GM12878 (cell line): Measurements from ENCODE around the gene KCNC1. TPM values are rescaled to one million over a fixed set of nuclear protein-coding genes. Genes with fewer than 3 reads are reported as not detected.

Experiments used
- ATAC-seq: fragments of 200-7000 bp; cut with Tn5 transposase; 3 replicates; pipeline ENCODE4 v1.9.1; 2020; ENCODE audit warnings: mild to moderate bottlenecking, moderate library complexity
- BruUV-seq: library from RNA; stranded (reverse); fragments of 400-500 nt; replicated peaks from 2 replicates; lab custom pipeline; 2021; lab: Mats Ljungman, UMichigan
- CTCF ChIA-PET: fragments of 300-600 bp; sonication (Branson Sonifier 250); formaldehyde crosslinking; extraction: SDS; loops from one replicate; lab custom pipeline; 2021; ENCODE audit warnings: inconsistent platforms; lab: Yijun Ruan, JAX
- POLR2A ChIA-PET: fragments of 350-600 bp; formaldehyde crosslinking; extraction: SDS; loops from one replicate; lab custom pipeline; 2021; ENCODE audit warnings: inconsistent platforms; lab: Charles Lee
- RAD21 ChIA-PET: fragments of 300-600 bp; sonication (Branson Sonifier 250); formaldehyde crosslinking; loops from one replicate; lab custom pipeline; 2023; ENCODE audit warnings: antibody characterized with exemption; ENCODE audit not compliant: unreplicated experiment; lab: Charles Lee
- SMC1A ChIA-PET: fragments of 300-600 bp; sonication (Branson Sonifier 250); formaldehyde crosslinking; loops from one replicate; lab custom pipeline; 2023; ENCODE audit not compliant: unreplicated experiment, uncharacterized antibody; lab: Charles Lee
- DNase-seq: peaks from one replicate; pipeline ENCODE4 v3.0.0-alpha.2; 2011; ENCODE audit warnings: low read depth, low spot score
- FAIRE-seq: peaks from 3 replicates; lab custom pipeline; 2011; peaks lifted over from hg19 to GRCh38; lab: Jason Lieb, UNC
- H2AFZ ChIP-seq: 2 replicates; pipeline ENCODE4 v1.6.0; 2011; ENCODE audit warnings: low read depth, low read length, control low read depth; ENCODE audit not compliant: control insufficient read depth
- H3K27ac ChIP-seq: 2 replicates; pipeline ENCODE4 v1.5.1; 2011; ENCODE audit warnings: control low read depth; ENCODE audit not compliant: control insufficient read depth, insufficient read depth
- H3K27me3 ChIP-seq, 2 experiments: replicated peaks in 1 of 2; 2 replicates each; pipeline versions ENCODE4 v1.6.0 to v1.6.1; 2011; ENCODE audit warnings: low read length in 1 of 2; ENCODE audit not compliant: control insufficient read depth in 2 of 2, insufficient read depth in 2 of 2
- H3K36me3 ChIP-seq, 2 experiments: 2 replicates each; pipeline ENCODE4 v1.5.1; 2011; ENCODE audit warnings: low read length in 1 of 2; ENCODE audit not compliant: control insufficient read depth in 2 of 2, insufficient read depth in 2 of 2
- H3K4me1 ChIP-seq: 2 replicates; pipeline ENCODE4 v1.6.1; 2011; ENCODE audit warnings: mild to moderate bottlenecking, low read length, moderate library complexity, mixed read lengths; ENCODE audit not compliant: control insufficient read depth, insufficient read depth
- H3K4me2 ChIP-seq: 2 replicates; pipeline ENCODE4 v1.6.0; 2011; ENCODE audit warnings: control low read depth; ENCODE audit not compliant: control insufficient read depth, insufficient read depth
- H3K4me3 ChIP-seq: fragments of 200-600 bp; sonication (generic); 2 replicates; pipeline ENCODE4 v1.5.1; 2016
- H3K79me2 ChIP-seq: 2 replicates; pipeline ENCODE4 v1.6.0; 2011; ENCODE audit warnings: low read length; ENCODE audit not compliant: control insufficient read depth, insufficient read depth
- H3K9ac ChIP-seq: 2 replicates; pipeline ENCODE4 v1.8.0; 2011; ENCODE audit warnings: low read length, control low read depth, mixed read lengths; ENCODE audit not compliant: control insufficient read depth, insufficient read depth
- H3K9me3 ChIP-seq: replicated peaks from 3 replicates; pipeline ENCODE4 v1.5.1; 2011; ENCODE audit warnings: mild to moderate bottlenecking, low read length; ENCODE audit not compliant: control insufficient read depth, insufficient read depth
- H4K20me1 ChIP-seq: 2 replicates; pipeline ENCODE4 v1.6.0; 2011; ENCODE audit not compliant: control insufficient read depth, insufficient read depth
- CREM ChIP-seq: IDR thresholded peaks from 2 replicates; pipeline ENCODE4 v1.6.1; 2014; ENCODE audit warnings: antibody characterized with exemption, low read depth
- EED ChIP-seq: sonication (generic); IDR thresholded peaks from 2 replicates; pipeline ENCODE4 v1.6.1; 2016; ENCODE audit warnings: antibody characterized with exemption, low read depth
- EGR1 ChIP-seq, 2 experiments: IDR thresholded peaks; 1 replicate in 1 of 2; 2 replicates in 1 of 2; pipeline ENCODE4 v1.6.1; 2011 to 2012; ENCODE audit warnings: low read depth in 2 of 2, low read length in 2 of 2, borderline replicate concordance in 1 of 2, mild to moderate bottlenecking in 1 of 2, moderate library complexity in 1 of 2
- EP300 ChIP-seq, 2 experiments: fragments of 150-350 bp in 1 of 2; IDR thresholded peaks; 2 replicates each; pipeline ENCODE4 v1.6.1; 2011 to 2012; ENCODE audit warnings: low read depth in 2 of 2, low read length in 2 of 2, borderline replicate concordance in 1 of 2, improper control_type of control experiment in 1 of 2, inconsistent platforms in 1 of 2; ENCODE audit not compliant: control insufficient read depth in 1 of 2
- NBN ChIP-seq: fragments of 450-650 bp; IDR thresholded peaks from 2 replicates; pipeline ENCODE4 v1.6.1; 2016
- RUNX3 ChIP-seq: IDR thresholded peaks from 2 replicates; pipeline ENCODE4 v1.6.1; 2012; ENCODE audit warnings: low read length, inconsistent platforms
- SMAD5 ChIP-seq: IDR thresholded peaks from 2 replicates; pipeline ENCODE4 v1.6.1; 2016; ENCODE audit warnings: antibody characterized with exemption, low read depth
- SMARCA5 ChIP-seq: fragments of 450-650 bp; IDR thresholded peaks from 2 replicates; pipeline ENCODE4 v1.6.1; 2017; ENCODE audit warnings: mild to moderate bottlenecking
- SPI1 ChIP-seq: IDR thresholded peaks from 2 replicates; pipeline ENCODE4 v1.6.1; 2011; ENCODE audit warnings: low read depth, mild to moderate bottlenecking, low read length, moderate library complexity, borderline replicate concordance; ENCODE audit not compliant: insufficient read depth
- TCF12 ChIP-seq: IDR thresholded peaks from 2 replicates; pipeline ENCODE4 v1.6.1; 2011; ENCODE audit warnings: low read depth, mild to moderate bottlenecking, low read length
- ZNF384 ChIP-seq: IDR thresholded peaks from 2 replicates; pipeline ENCODE4 v1.6.1; 2012; ENCODE audit warnings: low read depth, mild to moderate bottlenecking, low read length, improper control_type of control experiment, borderline replicate concordance
- WGBS: methylation state at CpG from one replicate; pipeline ENCODE4 v1.1.6; 2016; ENCODE audit warnings: low lambda C conversion rate; ENCODE audit not compliant: insufficient replicate concordance, insufficient coverage; ENCODE audit errors: missing lambda C conversion rate; 5-methylcytosine and 5-hydroxymethylcytosine counted together
- in situ Hi-C: fragments of 300-500 bp; cut with MboI; formaldehyde crosslinking; loops from 9 replicates; pipeline ENCODE4 v1.14.3; 2018; ENCODE audit warnings: mixed read lengths
- intact Hi-C: fragments of 100-400 bp; cut with micrococcal nuclease; formaldehyde crosslinking; loops from one replicate; pipeline ENCODE4 v1.14.2; 2022; ENCODE audit not compliant: unreplicated experiment
- polyA plus RNA-seq, 11 experiments: library from polyadenylated mRNA; depleted of rRNA in 4 of 11; unstranded in 6 of 11; stranded (reverse) in 5 of 11; fragments of >200 nt; fragmentation: Nextera tagmentation in 4 of 11; fragmentation: Illumina TruSeq in 1 of 11; extraction: Ambion mirVana in 4 of 11; extraction: Trizol in 1 of 11; gene quantifications; 1 replicate in 1 of 11; 2 replicates in 10 of 11; pipeline versions ENCODE4 v1.2.1 to v1.2.3, GENCODE V29; 2011 to 2016; ENCODE audit warnings: inconsistent platforms in 2 of 11, missing spikeins in 2 of 11, low read depth in 1 of 11
- total RNA-seq, 4 experiments: library from RNA; depleted of rRNA in 3 of 4; stranded (reverse); fragments of >200 nt in 3 of 4; fragmentation: Illumina TruSeq in 1 of 4; extraction: Trizol in 1 of 4; gene quantifications; 2 replicates each; pipeline versions ENCODE4 v1.2.1 to v1.2.3, GENCODE V29; 2013 to 2021
- TF ChIP-seq, protein P1 (sequence below): fragments of 450-650 bp; IDR thresholded peaks from 2 replicates; pipeline ENCODE4 v1.6.1; 2017; ENCODE audit warnings: mild to moderate bottlenecking, low read depth, inconsistent platforms; ENCODE audit not compliant: poor library complexity, severe bottlenecking
- TF ChIP-seq, protein P2 (sequence below): fragments of 450-650 bp; IDR thresholded peaks from 2 replicates; pipeline ENCODE4 v1.6.1; 2017; ENCODE audit warnings: mild to moderate bottlenecking, moderate library complexity
- TF ChIP-seq, protein P3 (sequence below): IDR thresholded peaks from 2 replicates; pipeline ENCODE4 v1.6.1; 2012; ENCODE audit warnings: low read length, inconsistent platforms

KCNC1 gene
- total and polyA plus RNA-seq, 10 of the 15 experiments (the other 5 are each of a cell fraction or from before 2014, with no cell fraction given): 0.27 to 0.34 TPM; not detected in 8

DNA sequence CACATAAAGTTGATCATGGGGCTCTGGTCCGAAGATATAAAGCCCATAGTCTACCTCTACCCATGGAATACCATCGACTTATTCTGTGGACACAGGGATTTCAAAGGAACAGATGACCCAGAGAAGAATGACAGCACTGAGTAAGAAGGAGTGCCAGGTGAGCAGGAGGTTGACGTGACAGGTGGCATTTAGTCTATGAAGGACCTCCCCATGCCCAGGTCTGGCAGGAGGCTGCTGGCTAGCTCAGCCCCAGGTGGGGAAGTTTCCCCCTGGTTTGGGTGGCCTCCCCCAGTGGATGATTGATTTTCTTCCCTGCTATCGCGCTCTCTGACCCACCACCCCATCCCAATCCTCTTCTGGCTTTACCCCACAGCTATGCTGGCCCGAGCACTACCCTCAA lies 39.1 kb downstream of the KCNC1 start:
- no peak for FAIRE-seq
- no peak overlapping the region for H2AFZ ChIP-seq
- no peaks in the 10 kb centered on the region for H3K36me3 ChIP-seq
- WGBS: 42% methylated on average over 6 of the region's 6 CpGs
- no peaks in the 10 kb centered on the region for H3K4me1 ChIP-seq
- in situ Hi-C loops (no loop called here), intact Hi-C loops (no loop called here)
- H3K4me2 ChIP-seq: no peak overlapping the region
- H4K20me1 ChIP-seq: no peaks in the 10 kb centered on the region
- ChIA-PET POLR2A (no interaction called here), SMC1A (no interaction called here), CTCF (interaction anchor here (1.5 kb wide), 1 partner anchor 205 kb away, joined by 3 read pairs; no protein-coding TSS in a partner anchor), RAD21 (no interaction called here)
- no peaks in the 10 kb centered on the region for H3K9me3 ChIP-seq
- no peaks in the 10 kb centered on the region for H3K27me3 ChIP-seq
- DNase-seq: no peak
- no peaks in the 10 kb centered on the region for H3K79me2 ChIP-seq
- no peak for ATAC-seq
- no TSS peak for BruUV-seq
- no peak overlapping the region for H3K9ac ChIP-seq
- no peak overlapping the region for H3K4me3 ChIP-seq
- no peak overlapping the region for H3K27ac ChIP-seq
- no peak for TF ChIP-seq TCF12
- TF ChIP-seq EP300 (IDR thresholded peaks at IDR 0.05; ENCODE audit: borderline replicate concordance in 1 of 2, control insufficient read depth in 1 of 2, low read depth in 2 of 2, low read length in 2 of 2): no peak
- TF ChIP-seq ZNF384: no peak
- no peak for TF ChIP-seq SMAD5
- no peak for TF ChIP-seq CREM
- TF ChIP-seq RUNX3: no peak
- TF ChIP-seq EGR1 (IDR thresholded peaks at IDR 0.05; ENCODE audit: borderline replicate concordance in 1 of 2, low read depth in 2 of 2, low read length in 2 of 2): no peak
- TF ChIP-seq EED: no peak
- no peak for TF ChIP-seq SPI1
- TF ChIP-seq, protein P1, sequence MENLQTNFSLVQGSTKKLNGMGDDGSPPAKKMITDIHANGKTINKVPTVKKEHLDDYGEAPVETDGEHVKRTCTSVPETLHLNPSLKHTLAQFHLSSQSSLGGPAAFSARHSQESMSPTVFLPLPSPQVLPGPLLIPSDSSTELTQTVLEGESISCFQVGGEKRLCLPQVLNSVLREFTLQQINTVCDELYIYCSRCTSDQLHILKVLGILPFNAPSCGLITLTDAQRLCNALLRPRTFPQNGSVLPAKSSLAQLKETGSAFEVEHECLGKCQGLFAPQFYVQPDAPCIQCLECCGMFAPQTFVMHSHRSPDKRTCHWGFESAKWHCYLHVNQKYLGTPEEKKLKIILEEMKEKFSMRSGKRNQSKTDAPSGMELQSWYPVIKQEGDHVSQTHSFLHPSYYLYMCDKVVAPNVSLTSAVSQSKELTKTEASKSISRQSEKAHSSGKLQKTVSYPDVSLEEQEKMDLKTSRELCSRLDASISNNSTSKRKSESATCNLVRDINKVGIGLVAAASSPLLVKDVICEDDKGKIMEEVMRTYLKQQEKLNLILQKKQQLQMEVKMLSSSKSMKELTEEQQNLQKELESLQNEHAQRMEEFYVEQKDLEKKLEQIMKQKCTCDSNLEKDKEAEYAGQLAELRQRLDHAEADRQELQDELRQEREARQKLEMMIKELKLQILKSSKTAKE: no peak
- TF ChIP-seq, protein P2, sequence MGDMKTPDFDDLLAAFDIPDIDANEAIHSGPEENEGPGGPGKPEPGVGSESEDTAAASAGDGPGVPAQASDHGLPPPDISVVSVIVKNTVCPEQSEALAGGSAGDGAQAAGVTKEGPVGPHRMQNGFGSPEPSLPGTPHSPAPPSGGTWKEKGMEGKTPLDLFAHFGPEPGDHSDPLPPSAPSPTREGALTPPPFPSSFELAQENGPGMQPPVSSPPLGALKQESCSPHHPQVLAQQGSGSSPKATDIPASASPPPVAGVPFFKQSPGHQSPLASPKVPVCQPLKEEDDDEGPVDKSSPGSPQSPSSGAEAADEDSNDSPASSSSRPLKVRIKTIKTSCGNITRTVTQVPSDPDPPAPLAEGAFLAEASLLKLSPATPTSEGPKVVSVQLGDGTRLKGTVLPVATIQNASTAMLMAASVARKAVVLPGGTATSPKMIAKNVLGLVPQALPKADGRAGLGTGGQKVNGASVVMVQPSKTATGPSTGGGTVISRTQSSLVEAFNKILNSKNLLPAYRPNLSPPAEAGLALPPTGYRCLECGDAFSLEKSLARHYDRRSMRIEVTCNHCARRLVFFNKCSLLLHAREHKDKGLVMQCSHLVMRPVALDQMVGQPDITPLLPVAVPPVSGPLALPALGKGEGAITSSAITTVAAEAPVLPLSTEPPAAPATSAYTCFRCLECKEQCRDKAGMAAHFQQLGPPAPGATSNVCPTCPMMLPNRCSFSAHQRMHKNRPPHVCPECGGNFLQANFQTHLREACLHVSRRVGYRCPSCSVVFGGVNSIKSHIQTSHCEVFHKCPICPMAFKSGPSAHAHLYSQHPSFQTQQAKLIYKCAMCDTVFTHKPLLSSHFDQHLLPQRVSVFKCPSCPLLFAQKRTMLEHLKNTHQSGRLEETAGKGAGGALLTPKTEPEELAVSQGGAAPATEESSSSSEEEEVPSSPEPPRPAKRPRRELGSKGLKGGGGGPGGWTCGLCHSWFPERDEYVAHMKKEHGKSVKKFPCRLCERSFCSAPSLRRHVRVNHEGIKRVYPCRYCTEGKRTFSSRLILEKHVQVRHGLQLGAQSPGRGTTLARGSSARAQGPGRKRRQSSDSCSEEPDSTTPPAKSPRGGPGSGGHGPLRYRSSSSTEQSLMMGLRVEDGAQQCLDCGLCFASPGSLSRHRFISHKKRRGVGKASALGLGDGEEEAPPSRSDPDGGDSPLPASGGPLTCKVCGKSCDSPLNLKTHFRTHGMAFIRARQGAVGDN: no peak
- TF ChIP-seq SMARCA5: no peak
- TF ChIP-seq, protein P3, sequence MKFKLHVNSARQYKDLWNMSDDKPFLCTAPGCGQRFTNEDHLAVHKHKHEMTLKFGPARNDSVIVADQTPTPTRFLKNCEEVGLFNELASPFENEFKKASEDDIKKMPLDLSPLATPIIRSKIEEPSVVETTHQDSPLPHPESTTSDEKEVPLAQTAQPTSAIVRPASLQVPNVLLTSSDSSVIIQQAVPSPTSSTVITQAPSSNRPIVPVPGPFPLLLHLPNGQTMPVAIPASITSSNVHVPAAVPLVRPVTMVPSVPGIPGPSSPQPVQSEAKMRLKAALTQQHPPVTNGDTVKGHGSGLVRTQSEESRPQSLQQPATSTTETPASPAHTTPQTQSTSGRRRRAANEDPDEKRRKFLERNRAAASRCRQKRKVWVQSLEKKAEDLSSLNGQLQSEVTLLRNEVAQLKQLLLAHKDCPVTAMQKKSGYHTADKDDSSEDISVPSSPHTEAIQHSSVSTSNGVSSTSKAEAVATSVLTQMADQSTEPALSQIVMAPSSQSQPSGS: no peak
- TF ChIP-seq NBN: no peak
